CD4-positive, alpha-beta memory T cell (primary cell): ENCODE data around the gene THAP4. TPM values are rescaled to one million over a fixed set of nuclear protein-coding genes. Genes with fewer than 3 reads are reported as not detected.
"Not testable (repeated sequence)": the region's sequence is repeated elsewhere in the genome, so short reads cannot be mapped to it uniquely, and the experiment has no call there.

ENCODE experiments used
- CTCF ChIA-PET: fragments of 350-600 bp; sonication (Branson Sonifier 250); formaldehyde crosslinking; loops from one replicate; lab custom pipeline; 2021; ENCODE audit warnings: inconsistent platforms; ENCODE audit not compliant: partially characterized antibody; lab: Charles Lee
- POLR2A ChIA-PET: fragments of 350-600 bp; sonication (Branson Sonifier 250); formaldehyde crosslinking; loops from one replicate; lab custom pipeline; 2021; ENCODE audit not compliant: partially characterized antibody; lab: Charles Lee
- DNase-seq, 5 donors: peaks; one replicate each; pipeline versions ENCODE4 v3.0.0 to v3.0.0-alpha.2; 2020 to 2022; ENCODE audit warnings: mixed read lengths in 1 of 5
- H3K27ac ChIP-seq: one replicate; pipeline ENCODE4 v1.7.0; 2013; ENCODE audit warnings: low read depth, low read length
- H3K27me3 ChIP-seq: 2 replicates; pipeline ENCODE4 v1.7.0; 2013; ENCODE audit warnings: mild to moderate bottlenecking, low read length, moderate library complexity; ENCODE audit not compliant: insufficient read depth
- H3K36me3 ChIP-seq: 2 replicates; pipeline ENCODE4 v1.7.0; 2013; ENCODE audit warnings: mild to moderate bottlenecking, low read length, moderate library complexity; ENCODE audit not compliant: insufficient read depth
- H3K4me1 ChIP-seq: 2 replicates; pipeline ENCODE4 v1.7.0; 2013; ENCODE audit warnings: mild to moderate bottlenecking, low read length, moderate library complexity; ENCODE audit not compliant: insufficient read depth
- H3K4me3 ChIP-seq, 2 donors: one replicate each; pipeline ENCODE4 v1.7.0; 2013; ENCODE audit warnings: low read length in 2 of 2, mild to moderate bottlenecking in 1 of 2
- H3K9me3 ChIP-seq, 2 donors: one replicate each; pipeline ENCODE4 v1.7.0; 2013; ENCODE audit warnings: low read length in 2 of 2, control low read depth in 1 of 2; ENCODE audit not compliant: control insufficient read depth in 1 of 2
- H3K27ac Mint-ChIP-seq, 7 donors: one replicate each; pipeline ENCODE4 v1.8.0; 2020 to 2021; ENCODE audit warnings: mixed read lengths in 7 of 7, mild to moderate bottlenecking in 6 of 7, inconsistent platforms in 3 of 7, moderate library complexity in 3 of 7
- H3K27me3 Mint-ChIP-seq, 2 donors: one replicate each; pipeline ENCODE4 v1.8.0; 2020 to 2021; ENCODE audit warnings: mixed read lengths in 2 of 2
- H3K36me3 Mint-ChIP-seq, 2 donors: one replicate each; pipeline ENCODE4 v1.8.0; 2020 to 2021; ENCODE audit warnings: mixed read lengths in 2 of 2, inconsistent platforms in 1 of 2, mild to moderate bottlenecking in 1 of 2
- H3K4me1 Mint-ChIP-seq, 4 donors: one replicate each; pipeline ENCODE4 v1.8.0; 2020 to 2021; ENCODE audit warnings: mixed read lengths in 4 of 4, mild to moderate bottlenecking in 1 of 4
- H3K4me3 Mint-ChIP-seq, 8 donors: one replicate each; pipeline ENCODE4 v1.8.0; 2020 to 2021; ENCODE audit warnings: mixed read lengths in 8 of 8, mild to moderate bottlenecking in 7 of 8, moderate library complexity in 6 of 8, inconsistent platforms in 3 of 8
- H3K9me3 Mint-ChIP-seq, 8 donors: one replicate each; pipeline ENCODE4 v1.8.0; 2020 to 2021; ENCODE audit warnings: mixed read lengths in 8 of 8, mild to moderate bottlenecking in 5 of 8, inconsistent platforms in 3 of 8, moderate library complexity in 1 of 8
- intact Hi-C: fragments of 100-400 bp; cut with micrococcal nuclease; formaldehyde crosslinking; loops from one replicate; pipeline ENCODE4 v1.15.1; 2023
- polyA plus RNA-seq, 2 donors: library from polyadenylated mRNA; unstranded; fragments of 300-500 nt; fragmentation: Illumina TruSeq; gene quantifications; one replicate each; pipeline ENCODE4 v1.2.3, GENCODE V29; 2021
- total RNA-seq, 2 experiments: library from RNA; stranded (reverse); gene quantifications; one replicate each; pipeline ENCODE4 v1.2.3, GENCODE V29; 2021

THAP4 gene
- total and polyA plus RNA-seq, 4 experiments from 2014 or later, result 27.8 to 42.9 (median 29.9) TPM

GRCh38 chr2:241595600-241596140 lies 41.3 kb downstream of the THAP4 start:
- CTCF ChIA-PET, result no interaction called here
- no peaks in the 10 kb centered on the region for H3K9me3 Mint-ChIP-seq

DNA sequence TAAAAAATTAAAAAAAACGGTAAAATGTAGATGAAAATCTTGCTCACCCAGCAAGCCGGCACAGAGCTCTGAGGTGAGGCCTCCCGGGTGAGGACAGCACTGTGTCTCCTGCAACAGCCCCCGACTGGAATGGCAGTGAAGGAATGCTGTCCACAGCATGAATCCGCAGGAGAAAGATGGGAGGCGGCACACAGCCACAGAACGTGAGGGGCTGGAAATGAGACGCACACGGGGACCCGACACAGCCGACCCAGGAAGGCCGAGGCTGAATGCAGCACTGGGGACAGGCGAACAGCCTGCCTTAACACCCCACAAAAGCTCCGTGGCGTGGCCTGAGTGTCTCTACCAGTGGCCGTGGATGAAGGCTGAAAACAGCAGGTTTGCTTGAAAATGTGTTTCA lies 43.7 kb downstream of the THAP4 start:
- H3K36me3 Mint-ChIP-seq, result peaks cover 29 to 31% of the 10 kb centered on the region in 2 donors
- H3K9me3 ChIP-seq, result peaks cover 0 to 4% of the 10 kb centered on the region in 2 donors
- H3K4me1 ChIP-seq, result no peaks in the 10 kb centered on the region
- no peaks in the 10 kb centered on the region for H3K27me3 ChIP-seq
- peaks cover 0 to 11% (median 0%) of the 10 kb centered on the region in 8 donors for H3K9me3 Mint-ChIP-seq
- no peak for DNase-seq
- no peak overlapping the region for H3K4me3 Mint-ChIP-seq
- H3K27ac Mint-ChIP-seq, result no peak overlapping the region
- H3K4me3 ChIP-seq, result no peak overlapping the region
- no peaks in the 10 kb centered on the region for H3K36me3 ChIP-seq
- no peaks in the 10 kb centered on the region for H3K27me3 Mint-ChIP-seq
- ChIA-PET POLR2A (no interaction called here), CTCF (no interaction called here)
- H3K4me1 Mint-ChIP-seq, result peaks cover 0 to 3% (median 0%) of the 10 kb centered on the region in 4 donors
- no peak overlapping the region for H3K27ac ChIP-seq
- intact Hi-C loops, result no loop called here

More at GRCh38 chr2:241595600-241596140, 41.3 kb downstream of the THAP4 start:
- H3K36me3 Mint-ChIP-seq, result peaks cover 44 to 45% of the 10 kb centered on the region in 2 donors
- no peaks in the 10 kb centered on the region for H3K27me3 ChIP-seq
- no peak overlapping the region for H3K4me3 Mint-ChIP-seq
- no peak overlapping the region for H3K27ac ChIP-seq
- intact Hi-C loops, result no loop called here
- H3K4me3 ChIP-seq, result no peak overlapping the region
- DNase-seq, result peak in 1 of 5 donors; percentile 15
- H3K36me3 ChIP-seq, result no peaks in the 10 kb centered on the region
- H3K4me1 ChIP-seq, result no peaks in the 10 kb centered on the region
- H3K4me1 Mint-ChIP-seq, result peaks cover 0 to 3% (median 0%) of the 10 kb centered on the region in 4 donors
- no peaks in the 10 kb centered on the region for H3K9me3 ChIP-seq
- H3K27ac Mint-ChIP-seq, result no peak overlapping the region
- POLR2A ChIA-PET, result no interaction called here
- no peaks in the 10 kb centered on the region for H3K27me3 Mint-ChIP-seq

DNA sequence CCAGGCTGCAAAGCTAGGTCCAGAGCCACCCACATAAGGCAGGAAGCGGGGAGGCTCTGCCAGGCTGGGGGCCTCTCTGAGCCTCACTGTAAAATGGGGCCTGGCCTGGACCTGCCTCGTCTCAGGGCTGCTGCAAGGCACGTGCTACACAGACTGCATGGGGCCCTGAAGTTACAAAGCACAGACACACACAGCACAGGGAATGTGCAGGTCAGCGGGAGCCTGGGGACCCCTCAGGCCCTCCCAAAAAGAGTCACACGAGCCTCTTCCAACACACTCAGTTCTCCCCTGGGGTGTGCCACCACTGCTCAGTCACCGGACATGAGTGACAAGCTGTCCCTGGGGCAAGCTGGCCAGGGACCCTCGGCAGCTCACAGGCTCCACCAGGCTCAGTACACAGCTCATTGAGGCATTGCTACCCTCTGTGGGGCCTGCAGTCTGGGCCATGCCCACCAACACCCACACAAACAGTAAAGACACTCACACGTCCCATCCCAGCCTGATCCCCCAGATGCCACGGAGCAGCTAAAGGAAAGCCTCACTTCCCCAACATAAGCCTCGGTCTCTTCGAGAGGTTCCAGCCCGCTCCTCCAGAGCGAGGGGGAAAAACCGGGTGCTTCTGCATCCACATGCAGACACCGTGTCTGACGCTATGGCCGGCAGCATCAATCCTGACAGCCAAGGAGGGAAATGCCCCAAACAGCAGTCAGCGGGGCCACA lies 44.7 kb downstream of the THAP4 start:
- no peak for DNase-seq
- peaks cover 21 to 27% of the 10 kb centered on the region in 2 donors for H3K36me3 Mint-ChIP-seq
- H3K27me3 Mint-ChIP-seq, result no peaks in the 10 kb centered on the region
- H3K27ac Mint-ChIP-seq, result no peak overlapping the region
- Histone ChIP-seq H3K4me1 (no peaks in the 10 kb centered on the region), H3K27me3 (no peaks in the 10 kb centered on the region), H3K9me3 (peaks cover 0 to 8% of the 10 kb centered on the region in 2 donors), H3K36me3 (no peaks in the 10 kb centered on the region), H3K27ac (no peak overlapping the region), H3K4me3 (no peak overlapping the region)
- CTCF ChIA-PET, result interaction anchor here (1.5 kb wide), 1 partner anchor 18 kb away, joined by 3 read pairs; no protein-coding TSS in a partner anchor
- POLR2A ChIA-PET, result no interaction called here
- peaks cover 0 to 21% (median 6%) of the 10 kb centered on the region in 8 donors for H3K9me3 Mint-ChIP-seq
- intact Hi-C loops, result no loop called here
- peak overlapping the region in 1 of 8 donors; percentile 56 for H3K4me3 Mint-ChIP-seq
- H3K4me1 Mint-ChIP-seq, result peaks cover 0 to 3% (median 0%) of the 10 kb centered on the region in 4 donors

DNA sequence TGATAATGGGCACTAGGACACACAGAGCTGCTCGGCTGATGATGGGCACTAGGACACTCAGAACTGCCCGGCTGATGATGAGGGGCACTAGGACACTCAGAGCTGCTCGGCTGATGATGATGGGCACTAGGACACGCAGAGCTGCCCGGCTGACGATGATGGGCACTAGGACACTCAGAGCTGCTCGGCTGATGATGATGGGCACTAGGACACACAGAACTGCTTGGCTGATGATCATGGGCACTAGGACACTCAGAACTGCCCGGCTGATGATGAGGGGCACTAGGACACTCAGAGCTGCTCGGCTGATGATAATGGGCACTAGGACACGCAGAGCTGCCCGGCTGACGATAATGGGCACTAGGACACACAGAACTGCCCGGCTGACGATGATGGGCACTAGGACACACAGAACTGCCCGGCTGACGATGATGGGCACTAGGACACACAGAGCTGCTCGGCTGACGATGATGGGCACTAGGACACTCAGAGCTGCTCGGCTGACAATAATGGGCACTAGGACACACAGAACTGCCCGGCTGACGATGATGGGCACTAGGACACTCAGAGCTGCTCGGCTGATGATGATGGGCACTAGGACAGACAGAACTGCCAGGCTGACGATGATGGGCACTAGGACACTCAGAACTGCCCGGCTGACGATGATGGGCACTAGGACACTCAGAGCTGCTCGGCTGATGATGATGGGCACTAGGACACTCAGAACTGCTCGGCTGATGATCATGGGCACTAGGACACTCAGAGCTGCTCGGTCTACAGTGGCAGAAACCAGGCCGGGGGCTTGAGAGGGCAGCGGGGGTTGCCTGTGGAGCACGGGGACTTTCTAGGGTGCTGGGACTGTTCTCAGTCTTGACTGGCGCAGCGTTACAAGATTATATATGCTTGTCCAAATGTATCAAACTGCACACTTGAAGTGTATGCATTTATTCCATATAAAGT lies 46.2 kb downstream of the THAP4 start:
- H3K9me3 ChIP-seq, result peaks cover 0 to 16% of the 10 kb centered on the region in 2 donors
- H3K27me3 Mint-ChIP-seq, POLR2A ChIA-PET, CTCF ChIA-PET, H3K27ac ChIP-seq, H3K4me1 Mint-ChIP-seq, H3K4me3 ChIP-seq, H3K36me3 ChIP-seq, DNase-seq, H3K4me3 Mint-ChIP-seq, H3K27me3 ChIP-seq, intact Hi-C loops, H3K4me1 ChIP-seq, H3K27ac Mint-ChIP-seq: not testable (repeated sequence)
- H3K9me3 Mint-ChIP-seq, result peaks cover 0 to 36% (median 19%) of the 10 kb centered on the region in 8 donors
- H3K36me3 Mint-ChIP-seq, result peaks cover 20 to 33% of the 10 kb centered on the region in 2 donors

DNA sequence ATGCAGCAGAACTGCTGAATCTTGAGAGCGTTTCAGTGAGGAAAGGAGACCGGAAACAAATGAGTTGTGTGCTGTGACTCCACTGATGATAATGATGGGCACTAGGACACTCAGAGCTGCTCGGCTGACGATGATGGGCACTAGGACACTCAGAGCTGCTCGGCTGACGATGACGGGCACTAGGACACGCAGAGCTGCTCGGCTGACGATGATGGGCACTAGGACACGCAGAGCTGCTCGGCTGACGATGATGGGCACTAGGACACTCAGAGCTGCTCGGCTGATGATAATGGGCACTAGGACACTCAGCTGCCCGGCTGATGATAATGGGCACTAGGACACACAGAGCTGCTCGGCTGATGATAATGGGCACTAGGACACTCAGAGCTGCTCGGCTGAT lies 47.1 kb downstream of the THAP4 start:
- H3K4me1 ChIP-seq, POLR2A ChIA-PET, H3K36me3 ChIP-seq, H3K27ac ChIP-seq, H3K27me3 Mint-ChIP-seq, H3K27ac Mint-ChIP-seq, DNase-seq, CTCF ChIA-PET, H3K4me3 ChIP-seq, H3K4me1 Mint-ChIP-seq, intact Hi-C loops, H3K4me3 Mint-ChIP-seq, H3K27me3 ChIP-seq: not testable (repeated sequence)
- H3K9me3 ChIP-seq, result peaks cover 0 to 16% of the 10 kb centered on the region in 2 donors
- peaks cover 0 to 43% (median 22%) of the 10 kb centered on the region in 8 donors for H3K9me3 Mint-ChIP-seq
- H3K36me3 Mint-ChIP-seq, result peaks cover 28 to 39% of the 10 kb centered on the region in 2 donors

GRCh38 chr2:241586564-241587264 lies 50.2 kb downstream of the THAP4 start:
- H3K36me3 ChIP-seq, result peaks cover 17% of the 10 kb centered on the region
- ChIA-PET POLR2A (no interaction called here), CTCF (no interaction called here)
- peak overlapping the region in 1 of 8 donors; percentile 60 for H3K4me3 Mint-ChIP-seq
- H3K27ac Mint-ChIP-seq, result no peak overlapping the region
- H3K27me3 Mint-ChIP-seq, result no peaks in the 10 kb centered on the region
- intact Hi-C loops, result no loop called here
- H3K4me1 ChIP-seq, result no peaks in the 10 kb centered on the region
- peaks cover 0 to 16% of the 10 kb centered on the region in 2 donors for H3K9me3 ChIP-seq
- H3K9me3 Mint-ChIP-seq, result peaks cover 0 to 43% (median 22%) of the 10 kb centered on the region in 8 donors
- H3K4me1 Mint-ChIP-seq, result peaks cover 0 to 3% (median 0%) of the 10 kb centered on the region in 4 donors
- H3K36me3 Mint-ChIP-seq, result peaks cover 38 to 54% of the 10 kb centered on the region in 2 donors
- DNase-seq, result no peak
- H3K27ac ChIP-seq, result no peak overlapping the region
- H3K4me3 ChIP-seq, result no peak overlapping the region
- no peaks in the 10 kb centered on the region for H3K27me3 ChIP-seq
